Measurements from ENCODE around the gene PTPRD. TPM values are rescaled to one million over a fixed set of nuclear protein-coding genes. Genes with fewer than 3 reads are reported as not detected.

The PTPRD gene
- total and polyA plus RNA-seq, 2 of the 4 experiments (the other 2 are of a cell fraction) = 0.07 to 0.18 TPM

DNA sequence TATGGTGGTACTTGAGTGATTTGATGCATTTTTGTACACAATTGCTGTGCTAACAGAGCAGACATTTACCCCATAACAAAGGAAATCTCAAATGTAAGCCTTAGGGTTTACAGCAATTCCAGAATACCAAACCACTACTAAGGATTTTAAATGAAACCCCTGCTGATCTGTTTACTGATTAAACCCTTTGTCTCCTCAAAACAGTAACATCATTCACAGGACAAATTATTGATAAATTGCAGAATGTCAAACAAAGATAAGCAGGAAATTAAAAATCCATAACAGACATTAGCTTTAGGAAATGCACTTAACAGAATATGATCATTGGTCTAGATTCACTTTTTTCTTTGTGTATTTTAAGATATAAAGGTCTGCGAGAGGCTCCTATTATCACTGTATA is 1796.9 kb downstream of the PTPRD start:
- TF ChIP-seq, protein P1, sequence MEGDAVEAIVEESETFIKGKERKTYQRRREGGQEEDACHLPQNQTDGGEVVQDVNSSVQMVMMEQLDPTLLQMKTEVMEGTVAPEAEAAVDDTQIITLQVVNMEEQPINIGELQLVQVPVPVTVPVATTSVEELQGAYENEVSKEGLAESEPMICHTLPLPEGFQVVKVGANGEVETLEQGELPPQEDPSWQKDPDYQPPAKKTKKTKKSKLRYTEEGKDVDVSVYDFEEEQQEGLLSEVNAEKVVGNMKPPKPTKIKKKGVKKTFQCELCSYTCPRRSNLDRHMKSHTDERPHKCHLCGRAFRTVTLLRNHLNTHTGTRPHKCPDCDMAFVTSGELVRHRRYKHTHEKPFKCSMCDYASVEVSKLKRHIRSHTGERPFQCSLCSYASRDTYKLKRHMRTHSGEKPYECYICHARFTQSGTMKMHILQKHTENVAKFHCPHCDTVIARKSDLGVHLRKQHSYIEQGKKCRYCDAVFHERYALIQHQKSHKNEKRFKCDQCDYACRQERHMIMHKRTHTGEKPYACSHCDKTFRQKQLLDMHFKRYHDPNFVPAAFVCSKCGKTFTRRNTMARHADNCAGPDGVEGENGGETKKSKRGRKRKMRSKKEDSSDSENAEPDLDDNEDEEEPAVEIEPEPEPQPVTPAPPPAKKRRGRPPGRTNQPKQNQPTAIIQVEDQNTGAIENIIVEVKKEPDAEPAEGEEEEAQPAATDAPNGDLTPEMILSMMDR (conservative IDR thresholded peaks at IDR 0.05; ENCODE audit: low read depth, low read length) = no peak
- TF ChIP-seq BHLHE40 (IDR thresholded peaks at IDR 0.05; ENCODE audit: low read depth, low read length) = no peak
- TF ChIP-seq, protein P2, sequence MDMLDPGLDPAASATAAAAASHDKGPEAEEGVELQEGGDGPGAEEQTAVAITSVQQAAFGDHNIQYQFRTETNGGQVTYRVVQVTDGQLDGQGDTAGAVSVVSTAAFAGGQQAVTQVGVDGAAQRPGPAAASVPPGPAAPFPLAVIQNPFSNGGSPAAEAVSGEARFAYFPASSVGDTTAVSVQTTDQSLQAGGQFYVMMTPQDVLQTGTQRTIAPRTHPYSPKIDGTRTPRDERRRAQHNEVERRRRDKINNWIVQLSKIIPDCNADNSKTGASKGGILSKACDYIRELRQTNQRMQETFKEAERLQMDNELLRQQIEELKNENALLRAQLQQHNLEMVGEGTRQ (IDR thresholded peaks at IDR 0.05; ENCODE audit: low read depth, low read length) = no peak
- TF ChIP-seq RCOR1 (IDR thresholded peaks at IDR 0.05; ENCODE audit: insufficient replicate concordance, low read length) = no peak
- no peak for TF ChIP-seq NFE2L2 (IDR thresholded peaks at IDR 0.05; ENCODE audit: low read depth, low read length)
- no peak for TF ChIP-seq POLR2A (IDR thresholded peaks at IDR 0.05; ENCODE audit: low read depth, low read length)
- TF ChIP-seq MXI1 (IDR thresholded peaks at IDR 0.05; ENCODE audit: borderline replicate concordance, low read depth, low read length) = no peak
- TF ChIP-seq, protein P3, sequence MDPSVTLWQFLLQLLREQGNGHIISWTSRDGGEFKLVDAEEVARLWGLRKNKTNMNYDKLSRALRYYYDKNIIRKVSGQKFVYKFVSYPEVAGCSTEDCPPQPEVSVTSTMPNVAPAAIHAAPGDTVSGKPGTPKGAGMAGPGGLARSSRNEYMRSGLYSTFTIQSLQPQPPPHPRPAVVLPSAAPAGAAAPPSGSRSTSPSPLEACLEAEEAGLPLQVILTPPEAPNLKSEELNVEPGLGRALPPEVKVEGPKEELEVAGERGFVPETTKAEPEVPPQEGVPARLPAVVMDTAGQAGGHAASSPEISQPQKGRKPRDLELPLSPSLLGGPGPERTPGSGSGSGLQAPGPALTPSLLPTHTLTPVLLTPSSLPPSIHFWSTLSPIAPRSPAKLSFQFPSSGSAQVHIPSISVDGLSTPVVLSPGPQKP (IDR thresholded peaks at IDR 0.05; ENCODE audit: borderline replicate concordance, low read depth, low read length) = no peak
- TF ChIP-seq SMC3 (IDR thresholded peaks at IDR 0.05; ENCODE audit: low read depth, low read length) = no peak
- TF ChIP-seq RAD21 (IDR thresholded peaks at IDR 0.05; ENCODE audit: low read length) = no peak
- no peak for TF ChIP-seq RFX5 (IDR thresholded peaks at IDR 0.05; ENCODE audit: low read depth, low read length)
- no peak for TF ChIP-seq CHD1 (IDR thresholded peaks at IDR 0.05; ENCODE audit: low read depth, low read length)
- TF ChIP-seq CEBPB (IDR thresholded peaks at IDR 0.05; ENCODE audit: low read depth, low read length) = no peak
- DNase-seq (no peak), ATAC-seq (ENCODE audit: low read depth) (no peak)
- Histone ChIP-seq H2BK5ac (ENCODE audit: low read depth, low read length, poor library complexity, severe bottlenecking) (no peak overlapping the region), H3K36me3 (ENCODE audit: control insufficient read depth, insufficient read depth, low read length) (no peaks in the 10 kb centered on the region), H2BK120ac (ENCODE audit: low read depth, low read length) (no peak overlapping the region), H3K4me2 (ENCODE audit: low read depth, low read length) (no peak overlapping the region), H3K27ac (ENCODE audit: insufficient read depth, low read length) (no peak overlapping the region), H2AK5ac (ENCODE audit: low read depth, low read length) (no peak overlapping the region), H4K5ac (ENCODE audit: low read depth, low read length) (no peak overlapping the region), H2AK9ac (replicated peaks; ENCODE audit: low read depth, low read length, poor library complexity) (no peak overlapping the region), H3K9me1 (ENCODE audit: insufficient read depth, low read length) (no peaks in the 10 kb centered on the region), H4K8ac (ENCODE audit: low read depth in 2 of 2, low read length in 2 of 2) (no peak overlapping the region), H3K4ac (ENCODE audit: low read depth, low read length) (no peak overlapping the region), H3K9me3 (ENCODE audit: control insufficient read depth, insufficient read depth, low read length) (peaks cover 2% of the 10 kb centered on the region; the same call in 1 of the 2 replicates), H3K14ac (replicated peaks; ENCODE audit: low read depth, low read length) (no peak overlapping the region), H2BK15ac (ENCODE audit: low read depth, low read length) (no peak overlapping the region), H2BK20ac (ENCODE audit: low read depth, low read length) (no peak overlapping the region), H3K27me3 (ENCODE audit: control insufficient read depth, insufficient read depth, low read length) (no peaks in the 10 kb centered on the region), H3K79me1 (ENCODE audit: low read depth in 1 of 2, low read length in 2 of 2) (no peaks in the 10 kb centered on the region), H3K9ac (ENCODE audit: low read depth, low read length) (no peak overlapping the region), H2AFZ (replicated peaks; ENCODE audit: low read length, poor library complexity) (no peak overlapping the region), H3K18ac (ENCODE audit: low read depth, low read length) (no peak overlapping the region), H3K4me3 (ENCODE audit: insufficient read depth, low read depth, low read length) (no peak overlapping the region), H4K91ac (ENCODE audit: insufficient read depth, low read depth, low read length) (no peak overlapping the region), H3K23ac (ENCODE audit: low read depth, low read length) (no peak overlapping the region), H3K56ac (ENCODE audit: extremely low read depth, insufficient read depth, low read length) (no peak overlapping the region), H4K20me1 (ENCODE audit: insufficient read depth, low read length) (no peaks in the 10 kb centered on the region), H3K4me1 (ENCODE audit: control insufficient read depth, insufficient read depth, low read length) (no peaks in the 10 kb centered on the region)
- ChIA-PET CTCF (no interaction called here), POLR2A (ENCODE audit: unreplicated experiment) (no interaction called here)
- WGBS, 2 experiments (ENCODE audit: extremely low coverage in 2 of 2, insufficient read length in 1 of 2) = no CpG with 5 or more reads among the region's 1 CpG
- intact Hi-C loops (cut with micrococcal nuclease) (no loop called here), in situ Hi-C loops (cut with MboI; ENCODE audit: low sequenced_read_pairs) (no loop called here), dilution Hi-C loops (cut with HindIII; ENCODE audit: low sequenced_read_pairs, unreplicated experiment) (no loop called here)
- no TSS peak for BruUV-seq (replicated peaks)
